HepG2 (cell line): ENCODE measurements around the gene FURIN. TPM values are rescaled to one million over a fixed set of nuclear protein-coding genes. Genes with fewer than 3 reads are reported as not detected.

Source experiments
- ATAD3A ChIP-seq: sonication (generic); formaldehyde crosslinking; IDR thresholded peaks from 2 replicates; pipeline ENCODE4 v1.4.0; 2020; ENCODE audit warnings: missing genetic modification reagents
- CREM ChIP-seq, 2 experiments: sonication (generic) in 1 of 2; formaldehyde crosslinking in 1 of 2; IDR thresholded peaks; 2 replicates each; pipeline versions ENCODE4 v1.4.0 to v1.6.1; 2016 to 2020; ENCODE audit warnings: antibody characterized with exemption in 1 of 2, mild to moderate bottlenecking in 1 of 2, missing genetic modification reagents in 1 of 2
- FOXA3 ChIP-seq: IDR thresholded peaks from 2 replicates; pipeline ENCODE4 v1.6.1; 2016; ENCODE audit warnings: missing genetic modification reagents, missing compliant biosample characterization
- HNRNPUL1 ChIP-seq: fragments of 200-400 bp; formaldehyde crosslinking; IDR thresholded peaks from 2 replicates; pipeline ENCODE4 v1.6.1; 2017; ENCODE audit warnings: low read depth, mild to moderate bottlenecking, low read length, moderate library complexity
- IRF9 ChIP-seq: sonication (generic); formaldehyde crosslinking; IDR thresholded peaks from 2 replicates; pipeline ENCODE4 v1.8.0; 2022; ENCODE audit warnings: missing genetic modification reagents, mild to moderate bottlenecking, borderline replicate concordance
- KMT2B ChIP-seq: IDR thresholded peaks from 2 replicates; pipeline ENCODE4 v1.6.1; 2016; ENCODE audit warnings: missing genetic modification reagents, missing compliant biosample characterization
- MAFF ChIP-seq: IDR thresholded peaks from 2 replicates; pipeline ENCODE4 v1.6.1; 2011; ENCODE audit warnings: low read depth, low read length, improper control_type of control experiment
- RNF2 ChIP-seq: fragments of 450-650 bp; conservative IDR thresholded peaks from 2 replicates; pipeline ENCODE4 v1.6.1; 2016; ENCODE audit warnings: low read depth
- SP2 ChIP-seq: sonication (generic); formaldehyde crosslinking; IDR thresholded peaks from 2 replicates; pipeline ENCODE4 v1.5.1; 2020; ENCODE audit warnings: mild to moderate bottlenecking, missing genetic modification reagents
- SRY ChIP-seq: sonication (generic); formaldehyde crosslinking; IDR thresholded peaks from 2 replicates; pipeline ENCODE4 v1.8.0; 2022; ENCODE audit warnings: mild to moderate bottlenecking, missing genetic modification reagents
- TRIM24 ChIP-seq: sonication (generic); formaldehyde crosslinking; IDR thresholded peaks from 2 replicates; pipeline ENCODE4 v1.8.0; 2022; ENCODE audit warnings: mild to moderate bottlenecking, missing genetic modification reagents
- WIZ ChIP-seq: sonication (generic); formaldehyde crosslinking; IDR thresholded peaks from 2 replicates; pipeline ENCODE4 v1.5.1; 2020; ENCODE audit warnings: mild to moderate bottlenecking, missing genetic modification reagents
- ZFP37 ChIP-seq: sonication (generic); formaldehyde crosslinking; IDR thresholded peaks from 2 replicates; pipeline ENCODE4 v1.4.0; 2020; ENCODE audit warnings: missing genetic modification reagents, borderline replicate concordance
- ZNF276 ChIP-seq: sonication (generic); formaldehyde crosslinking; IDR thresholded peaks from 2 replicates; pipeline ENCODE4 v1.4.0; 2020; ENCODE audit warnings: mild to moderate bottlenecking, low read depth, missing genetic modification reagents
- ZNF768 ChIP-seq: sonication (generic); formaldehyde crosslinking; IDR thresholded peaks from 2 replicates; pipeline ENCODE4 v1.4.0; 2020; ENCODE audit warnings: missing genetic modification reagents
- ZNF792 ChIP-seq: IDR thresholded peaks from 2 replicates; pipeline ENCODE4 v1.6.1; 2016
- polyA plus RNA-seq, 8 experiments: library from polyadenylated mRNA; depleted of rRNA in 3 of 8; stranded (reverse) in 7 of 8; unstranded in 1 of 8; fragments of >200 nt; fragmentation: Illumina TruSeq in 4 of 8; extraction: Trizol in 4 of 8; gene quantifications; 2 replicates each; pipeline versions ENCODE4 v1.2.1 to v1.2.3, GENCODE V29; 2011 to 2016; ENCODE audit warnings: low read depth in 4 of 8, missing spikeins in 1 of 8, mixed read lengths in 1 of 8; ENCODE audit not compliant: insufficient read depth in 1 of 8
- total RNA-seq, 5 experiments: library from RNA; depleted of rRNA; stranded (reverse); fragments of >200 nt; fragmentation: Illumina TruSeq; extraction: Trizol; gene quantifications; 2 replicates each; pipeline ENCODE4 v1.2.3, GENCODE V29; 2016; ENCODE audit warnings: low read depth in 1 of 5
- TF ChIP-seq, protein P1 (sequence below): sonication (generic); formaldehyde crosslinking; IDR thresholded peaks from 2 replicates; pipeline ENCODE4 v1.8.1; 2022; ENCODE audit warnings: low read depth, mild to moderate bottlenecking, missing genetic modification reagents
- TF ChIP-seq, protein P2 (sequence below): sonication (generic); formaldehyde crosslinking; IDR thresholded peaks from 2 replicates; pipeline ENCODE4 v1.4.0; 2020; ENCODE audit warnings: missing genetic modification reagents

FURIN gene
- total and polyA plus RNA-seq, 2 of the 13 experiments (the other 11 are each of a cell fraction or from before 2014, with no cell fraction given), result 15.2 to 17.4 TPM

GRCh38 chr15:90931828-90932659, 63.7 kb downstream of the FURIN start, which contains the start of gene HDDC3 (continued):
- no peak for TF ChIP-seq RNF2
- TF ChIP-seq ZNF792 (CRISPR knock-in tag), result peak; percentile 94
- TF ChIP-seq IRF9 (CRISPR knock-in tag), result peak; percentile 85; the same call in 1 of the 2 replicates
- TF ChIP-seq CREM (IDR thresholded peaks at IDR 0.05), result no peak
- TF ChIP-seq CREM (CRISPR knock-in tag; IDR thresholded peaks at IDR 0.05), result no peak
- TF ChIP-seq HNRNPUL1, result no peak
- no peak for TF ChIP-seq ATAD3A (CRISPR knock-in tag)
- no peak for TF ChIP-seq SP2 (CRISPR knock-in tag)
- TF ChIP-seq ZNF276, result peak; percentile 41; the same call in 1 of the 2 replicates
- TF ChIP-seq WIZ (CRISPR knock-in tag), result peak; percentile 86
- TF ChIP-seq, protein P1, sequence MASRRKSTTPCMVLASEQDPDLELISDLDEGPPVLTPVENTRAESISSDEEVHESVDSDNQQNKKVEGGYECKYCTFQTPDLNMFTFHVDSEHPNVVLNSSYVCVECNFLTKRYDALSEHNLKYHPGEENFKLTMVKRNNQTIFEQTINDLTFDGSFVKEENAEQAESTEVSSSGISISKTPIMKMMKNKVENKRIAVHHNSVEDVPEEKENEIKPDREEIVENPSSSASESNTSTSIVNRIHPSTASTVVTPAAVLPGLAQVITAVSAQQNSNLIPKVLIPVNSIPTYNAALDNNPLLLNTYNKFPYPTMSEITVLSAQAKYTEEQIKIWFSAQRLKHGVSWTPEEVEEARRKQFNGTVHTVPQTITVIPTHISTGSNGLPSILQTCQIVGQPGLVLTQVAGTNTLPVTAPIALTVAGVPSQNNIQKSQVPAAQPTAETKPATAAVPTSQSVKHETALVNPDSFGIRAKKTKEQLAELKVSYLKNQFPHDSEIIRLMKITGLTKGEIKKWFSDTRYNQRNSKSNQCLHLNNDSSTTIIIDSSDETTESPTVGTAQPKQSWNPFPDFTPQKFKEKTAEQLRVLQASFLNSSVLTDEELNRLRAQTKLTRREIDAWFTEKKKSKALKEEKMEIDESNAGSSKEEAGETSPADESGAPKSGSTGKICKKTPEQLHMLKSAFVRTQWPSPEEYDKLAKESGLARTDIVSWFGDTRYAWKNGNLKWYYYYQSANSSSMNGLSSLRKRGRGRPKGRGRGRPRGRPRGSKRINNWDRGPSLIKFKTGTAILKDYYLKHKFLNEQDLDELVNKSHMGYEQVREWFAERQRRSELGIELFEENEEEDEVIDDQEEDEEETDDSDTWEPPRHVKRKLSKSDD, result 0 out of 2 replicates have a peak, but pooled peaks have one; percentile 44
- TF ChIP-seq ZFP37 (CRISPR knock-in tag), result 0 out of 2 replicates have a peak, but pooled peaks have one; percentile 24
- TF ChIP-seq, protein P2, sequence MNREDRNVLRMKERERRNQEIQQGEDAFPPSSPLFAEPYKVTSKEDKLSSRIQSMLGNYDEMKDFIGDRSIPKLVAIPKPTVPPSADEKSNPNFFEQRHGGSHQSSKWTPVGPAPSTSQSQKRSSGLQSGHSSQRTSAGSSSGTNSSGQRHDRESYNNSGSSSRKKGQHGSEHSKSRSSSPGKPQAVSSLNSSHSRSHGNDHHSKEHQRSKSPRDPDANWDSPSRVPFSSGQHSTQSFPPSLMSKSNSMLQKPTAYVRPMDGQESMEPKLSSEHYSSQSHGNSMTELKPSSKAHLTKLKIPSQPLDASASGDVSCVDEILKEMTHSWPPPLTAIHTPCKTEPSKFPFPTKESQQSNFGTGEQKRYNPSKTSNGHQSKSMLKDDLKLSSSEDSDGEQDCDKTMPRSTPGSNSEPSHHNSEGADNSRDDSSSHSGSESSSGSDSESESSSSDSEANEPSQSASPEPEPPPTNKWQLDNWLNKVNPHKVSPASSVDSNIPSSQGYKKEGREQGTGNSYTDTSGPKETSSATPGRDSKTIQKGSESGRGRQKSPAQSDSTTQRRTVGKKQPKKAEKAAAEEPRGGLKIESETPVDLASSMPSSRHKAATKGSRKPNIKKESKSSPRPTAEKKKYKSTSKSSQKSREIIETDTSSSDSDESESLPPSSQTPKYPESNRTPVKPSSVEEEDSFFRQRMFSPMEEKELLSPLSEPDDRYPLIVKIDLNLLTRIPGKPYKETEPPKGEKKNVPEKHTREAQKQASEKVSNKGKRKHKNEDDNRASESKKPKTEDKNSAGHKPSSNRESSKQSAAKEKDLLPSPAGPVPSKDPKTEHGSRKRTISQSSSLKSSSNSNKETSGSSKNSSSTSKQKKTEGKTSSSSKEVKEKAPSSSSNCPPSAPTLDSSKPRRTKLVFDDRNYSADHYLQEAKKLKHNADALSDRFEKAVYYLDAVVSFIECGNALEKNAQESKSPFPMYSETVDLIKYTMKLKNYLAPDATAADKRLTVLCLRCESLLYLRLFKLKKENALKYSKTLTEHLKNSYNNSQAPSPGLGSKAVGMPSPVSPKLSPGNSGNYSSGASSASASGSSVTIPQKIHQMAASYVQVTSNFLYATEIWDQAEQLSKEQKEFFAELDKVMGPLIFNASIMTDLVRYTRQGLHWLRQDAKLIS, result no peak
- peak; percentile 23; the same call in 1 of the 2 replicates for TF ChIP-seq FOXA3 (CRISPR knock-in tag)
- TF ChIP-seq SRY (CRISPR knock-in tag), result peak; percentile 69
- TF ChIP-seq KMT2B, result peak; percentile 22; the same call in 1 of the 2 replicates
- no peak for TF ChIP-seq MAFF
- no peak for TF ChIP-seq TRIM24
- TF ChIP-seq ZNF768, result 0 out of 2 replicates have a peak, but pooled peaks have one; percentile 78
